ENCODE results near the gene PALD1.

The PALD1 gene

GRCh38 chr10:70564901-70565351 is 86.4 kb downstream of the PALD1 start:
- Histone ChIP-seq H3K4me3 (replicated peaks; ENCODE audit: insufficient read depth, low read length) (no peak overlapping the region), H3K27me3 (ENCODE audit: insufficient read depth, poor library complexity, severe bottlenecking) (no peaks in the 10 kb centered on the region), H3K27ac (replicated peaks) (peak overlapping the region; percentile 82)
- no peak for TF ChIP-seq REST (IDR thresholded peaks at IDR 0.05; ENCODE audit: insufficient replicate concordance, low read depth)
- TF ChIP-seq SPI1 (IDR thresholded peaks at IDR 0.05; ENCODE audit: borderline replicate concordance, low read depth) = no peak
- no peak for TF ChIP-seq GABPA (IDR thresholded peaks at IDR 0.05; ENCODE audit: low read depth)
- TF ChIP-seq CTCF (IDR thresholded peaks at IDR 0.05; ENCODE audit: insufficient read depth, low read length) = no peak
- TF ChIP-seq POLR2AphosphoS5 (IDR thresholded peaks at IDR 0.05; ENCODE audit: low read depth) = no peak
- no peak for DNase-seq (ENCODE audit: low read depth in 1 of 2, low spot score in 1 of 2)

- Histone ChIP-seq H3K27ac (replicated peaks) (peak overlapping the region; percentile 82), H3K4me3 (replicated peaks; ENCODE audit: insufficient read depth, low read length) (no peak overlapping the region), H3K27me3 (ENCODE audit: insufficient read depth, poor library complexity, severe bottlenecking) (no peaks in the 10 kb centered on the region)
- peak; percentile 75; the same call in 1 of the 2 replicates for TF ChIP-seq SPI1 (IDR thresholded peaks at IDR 0.05; ENCODE audit: borderline replicate concordance, low read depth)
- no peak for TF ChIP-seq GABPA (IDR thresholded peaks at IDR 0.05; ENCODE audit: low read depth)
- TF ChIP-seq POLR2AphosphoS5 (IDR thresholded peaks at IDR 0.05; ENCODE audit: low read depth) = no peak
- no peak for TF ChIP-seq CTCF (IDR thresholded peaks at IDR 0.05; ENCODE audit: insufficient read depth, low read length)
- DNase-seq (ENCODE audit: low read depth in 1 of 2, low spot score in 1 of 2) = peak; percentile 68 to 88
Observed at GRCh38 chr10:70565556-70566514, 87.3 kb downstream of the PALD1 start.

- no peak for DNase-seq (ENCODE audit: low read depth in 1 of 2, low spot score in 1 of 2)
- Histone ChIP-seq H3K27ac (replicated peaks) (peak overlapping the region; percentile 82), H3K27me3 (ENCODE audit: insufficient read depth, poor library complexity, severe bottlenecking) (no peaks in the 10 kb centered on the region), H3K4me3 (replicated peaks; ENCODE audit: insufficient read depth, low read length) (no peak overlapping the region)
- TF ChIP-seq CTCF (IDR thresholded peaks at IDR 0.05; ENCODE audit: insufficient read depth, low read length) = no peak
- no peak for TF ChIP-seq REST (IDR thresholded peaks at IDR 0.05; ENCODE audit: insufficient replicate concordance, low read depth)
- no peak for TF ChIP-seq POLR2AphosphoS5 (IDR thresholded peaks at IDR 0.05; ENCODE audit: low read depth)
- no peak for TF ChIP-seq SPI1 (IDR thresholded peaks at IDR 0.05; ENCODE audit: borderline replicate concordance, low read depth)
- TF ChIP-seq GABPA (IDR thresholded peaks at IDR 0.05; ENCODE audit: low read depth) = no peak
Observed at GRCh38 chr10:70566515-70567290, 88.1 kb downstream of the PALD1 start.

Measured in HL-60 (cell line).